Type B pancreatic cell (in vitro differentiated cells): ENCODE measurements around the gene TDO2. TPM values are rescaled to one million over a fixed set of nuclear protein-coding genes. Genes with fewer than 3 reads are reported as not detected.

ENCODE experiments used
- DNase-seq: peaks from one replicate; pipeline ENCODE4 v3.0.0; 2021; ENCODE audit warnings: mixed read lengths; ENCODE audit not compliant: unreplicated experiment; ENCODE audit errors: extremely low spot score
- H3K27ac Mint-ChIP-seq: 2 replicates; pipeline ENCODE4 v1.8.0; 2021; ENCODE audit warnings: mild to moderate bottlenecking, mixed read lengths
- H3K27me3 Mint-ChIP-seq: 2 replicates; pipeline ENCODE4 v1.8.0; 2021; ENCODE audit warnings: mixed read lengths
- H3K36me3 Mint-ChIP-seq: 2 replicates; pipeline ENCODE4 v1.8.0; 2021; ENCODE audit warnings: mixed read lengths
- H3K4me1 Mint-ChIP-seq: one replicate; pipeline ENCODE4 v1.8.0; 2021; ENCODE audit warnings: mixed read lengths; ENCODE audit not compliant: unreplicated experiment
- H3K4me3 Mint-ChIP-seq: 2 replicates; pipeline ENCODE4 v1.8.0; 2021; ENCODE audit warnings: mild to moderate bottlenecking, mixed read lengths
- H3K9me3 Mint-ChIP-seq: 2 replicates; pipeline ENCODE4 v1.8.0; 2021; ENCODE audit warnings: mixed read lengths
- CTCF ChIP-seq: fragments of 200-600 bp; sonication (generic); conservative IDR thresholded peaks from 2 replicates; pipeline ENCODE4 v1.5.0; 2021; ENCODE audit warnings: antibody characterized with exemption, mild to moderate bottlenecking
- total RNA-seq: library from RNA; stranded (reverse); gene quantifications from 2 replicates; pipeline ENCODE4 v1.2.1, GENCODE V29; 2021; ENCODE audit warnings: low replicate concordance

TDO2 gene
- total RNA-seq, 1 donor from 2014 or later: 10.6 TPM

- DNase-seq: no peak
- Mint-ChIP-seq H3K4me3 (peak overlapping the region; percentile 94), H3K9me3 (no peaks in the 10 kb centered on the region), H3K36me3 (peaks cover 3% of the 10 kb centered on the region), H3K4me1 (peaks cover 5% of the 10 kb centered on the region), H3K27ac (peak overlapping the region; percentile 97), H3K27me3 (no peaks in the 10 kb centered on the region)
- no peak for TF ChIP-seq CTCF
Observed at GRCh38 chr4:155954118-155954685, 50.7 kb downstream of the TDO2 start.

- Mint-ChIP-seq H3K4me1 (peaks cover 5% of the 10 kb centered on the region), H3K4me3 (peak overlapping the region; percentile 21), H3K36me3 (peaks cover 3% of the 10 kb centered on the region), H3K9me3 (no peaks in the 10 kb centered on the region), H3K27ac (no peak overlapping the region), H3K27me3 (no peaks in the 10 kb centered on the region)
- no peak for DNase-seq
- no peak for TF ChIP-seq CTCF
Observed at GRCh38 chr4:155954939-155955338, 51.4 kb downstream of the TDO2 start.

GRCh38 chr4:155956461-155956860, 53.0 kb downstream of the TDO2 start:
- no peaks in the 10 kb centered on the region for H3K9me3 Mint-ChIP-seq
- no peak for TF ChIP-seq CTCF
- no peak overlapping the region for H3K4me3 Mint-ChIP-seq
- H3K4me1 Mint-ChIP-seq: peaks cover 5% of the 10 kb centered on the region
- DNase-seq: no peak
- no peak overlapping the region for H3K27ac Mint-ChIP-seq
- no peaks in the 10 kb centered on the region for H3K27me3 Mint-ChIP-seq
- H3K36me3 Mint-ChIP-seq: peaks cover 3% of the 10 kb centered on the region

- no peak for DNase-seq
- no peak overlapping the region for H3K27ac Mint-ChIP-seq
- no peak for TF ChIP-seq CTCF
- H3K27me3 Mint-ChIP-seq: no peaks in the 10 kb centered on the region
- no peaks in the 10 kb centered on the region for H3K36me3 Mint-ChIP-seq
- no peaks in the 10 kb centered on the region for H3K4me1 Mint-ChIP-seq
- no peak overlapping the region for H3K4me3 Mint-ChIP-seq
- no peaks in the 10 kb centered on the region for H3K9me3 Mint-ChIP-seq
Observed at GRCh38 chr4:155959417-155959816, 55.9 kb downstream of the TDO2 start.

GRCh38 chr4:155960522-155960921, 57.0 kb downstream of the TDO2 start:
- no peaks in the 10 kb centered on the region for H3K9me3 Mint-ChIP-seq
- no peak for DNase-seq

More at GRCh38 chr4:155960522-155960921, 57.0 kb downstream of the TDO2 start:
- Mint-ChIP-seq H3K36me3 (no peaks in the 10 kb centered on the region), H3K4me1 (no peaks in the 10 kb centered on the region), H3K27me3 (no peaks in the 10 kb centered on the region), H3K4me3 (no peak overlapping the region), H3K27ac (no peak overlapping the region)
- no peak for TF ChIP-seq CTCF
